ENCODE data around the gene GNAT2. TPM values are rescaled to one million over a fixed set of nuclear protein-coding genes. Genes with fewer than 3 reads are reported as not detected.
A peak's percentile ranks its signal among the peaks of the same experiment; 100 is the strongest.
"Not testable (repeated sequence)": the region's sequence is repeated elsewhere in the genome, so short reads cannot be mapped to it uniquely, and the experiment has no call there.

GNAT2 gene
- total RNA-seq, 4 donors from 2014 or later, result 0.33 TPM; not detected in 3

DNA sequence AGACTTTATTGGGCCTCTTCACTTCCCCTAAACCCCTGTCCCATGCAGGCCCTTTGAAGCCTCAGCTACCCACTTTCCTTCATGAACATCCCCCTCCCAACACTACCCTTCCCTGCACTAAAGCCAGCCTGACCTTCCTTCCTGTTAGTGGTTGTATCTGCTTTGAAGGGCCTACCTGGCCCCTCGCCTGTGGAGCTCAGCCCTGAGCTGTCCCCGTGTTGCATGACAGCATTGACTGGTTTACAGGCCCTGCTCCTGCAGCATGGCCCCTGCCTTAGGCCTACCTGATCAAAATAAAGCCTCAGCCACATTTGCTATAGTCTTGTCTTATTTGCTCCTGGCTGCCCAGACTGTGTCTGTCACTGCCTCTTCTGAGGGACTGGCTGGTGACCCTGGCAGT, 42.0 kb upstream of the GNAT2 start:
- no peaks in the 10 kb centered on the region for H3K27me3 ChIP-seq
- H3K9me3 ChIP-seq, result no peaks in the 10 kb centered on the region
- peak; percentile 81 for DNase-seq (ENCODE audit: extremely low spot score)
- peaks cover 0 to 70% (median 32%) of the 10 kb centered on the region in 4 donors for H3K36me3 ChIP-seq
- no peak overlapping the region for H3K4me3 ChIP-seq
- no peak overlapping the region for H3K27ac ChIP-seq (replicated peaks in 1 of 4)
- no peak for TF ChIP-seq POLR2A (IDR thresholded peaks at IDR 0.05; ENCODE audit: low read depth)
- TF ChIP-seq POLR2AphosphoS5 (IDR thresholded peaks at IDR 0.05), result no peak
- intact Hi-C loops (cut with DNase I), result no loop called here
- WGBS, result 87% methylated on average over 2 of the region's 2 CpGs
- H3K4me1 ChIP-seq, result peaks cover 5 to 17% (median 11%) of the 10 kb centered on the region in 4 donors

DNA sequence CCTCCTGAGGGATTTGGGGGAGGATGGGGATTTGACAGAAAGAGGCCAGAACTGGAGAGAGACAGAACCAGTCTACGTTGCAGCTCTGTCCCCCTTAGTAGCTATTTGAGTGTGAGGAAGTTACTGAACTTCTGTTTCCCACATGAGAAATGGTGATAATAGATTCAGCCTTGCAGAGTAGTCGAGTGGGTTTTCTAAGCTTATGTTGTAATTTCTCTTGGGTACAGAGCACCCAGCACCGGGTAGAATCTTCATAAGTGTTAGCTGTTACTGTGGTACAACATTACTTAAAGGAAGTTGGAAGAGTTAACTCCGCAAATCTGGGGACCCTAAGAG, 41.2 kb upstream of the GNAT2 start:
- H3K9me3 ChIP-seq; H3K27me3 ChIP-seq; intact Hi-C loops (cut with DNase I); H3K27ac ChIP-seq (replicated peaks in 1 of 4); H3K4me3 ChIP-seq; DNase-seq (ENCODE audit: extremely low spot score): not testable (repeated sequence)
- Histone ChIP-seq H3K36me3 (peaks cover 0 to 69% (median 32%) of the 10 kb centered on the region in 4 donors), H3K4me1 (peaks cover 5 to 21% (median 12%) of the 10 kb centered on the region in 4 donors)
- 67% methylated on average over 1 of the region's 4 CpGs for WGBS

DNA sequence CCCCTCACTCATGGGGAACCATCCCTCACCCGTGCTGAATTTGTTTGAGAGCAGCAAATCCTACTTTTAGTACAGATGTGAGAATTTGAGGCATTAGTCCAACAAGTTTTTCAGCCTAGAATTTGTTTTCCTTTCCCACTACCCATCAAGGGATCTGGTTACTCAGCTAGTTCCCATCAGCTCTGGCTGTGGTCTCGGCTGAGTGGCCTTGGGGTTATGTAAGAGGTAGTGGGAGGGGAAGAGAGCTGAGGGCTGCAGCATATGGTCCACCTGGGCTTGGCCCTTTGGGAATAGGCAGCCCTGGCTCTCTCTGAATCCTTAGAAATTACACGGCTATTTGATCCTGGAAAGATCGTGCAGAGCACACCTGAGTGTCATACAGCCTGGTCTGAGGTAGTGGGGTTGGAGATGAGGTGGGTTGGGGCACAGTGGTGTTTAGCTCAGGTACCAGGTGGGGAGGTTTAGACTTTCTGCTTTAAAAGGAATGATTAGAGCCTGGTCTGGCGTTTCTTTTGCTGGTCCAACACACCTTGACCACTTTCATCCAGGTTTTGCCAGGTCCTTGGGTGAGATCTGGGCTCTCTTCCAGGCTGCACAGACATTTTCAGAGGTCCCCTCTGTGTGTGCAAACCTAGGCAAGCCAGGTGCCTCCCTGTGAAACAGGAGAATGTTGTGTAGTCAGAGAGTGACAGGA, 40.7 kb upstream of the GNAT2 start:
- TF ChIP-seq, protein P1, sequence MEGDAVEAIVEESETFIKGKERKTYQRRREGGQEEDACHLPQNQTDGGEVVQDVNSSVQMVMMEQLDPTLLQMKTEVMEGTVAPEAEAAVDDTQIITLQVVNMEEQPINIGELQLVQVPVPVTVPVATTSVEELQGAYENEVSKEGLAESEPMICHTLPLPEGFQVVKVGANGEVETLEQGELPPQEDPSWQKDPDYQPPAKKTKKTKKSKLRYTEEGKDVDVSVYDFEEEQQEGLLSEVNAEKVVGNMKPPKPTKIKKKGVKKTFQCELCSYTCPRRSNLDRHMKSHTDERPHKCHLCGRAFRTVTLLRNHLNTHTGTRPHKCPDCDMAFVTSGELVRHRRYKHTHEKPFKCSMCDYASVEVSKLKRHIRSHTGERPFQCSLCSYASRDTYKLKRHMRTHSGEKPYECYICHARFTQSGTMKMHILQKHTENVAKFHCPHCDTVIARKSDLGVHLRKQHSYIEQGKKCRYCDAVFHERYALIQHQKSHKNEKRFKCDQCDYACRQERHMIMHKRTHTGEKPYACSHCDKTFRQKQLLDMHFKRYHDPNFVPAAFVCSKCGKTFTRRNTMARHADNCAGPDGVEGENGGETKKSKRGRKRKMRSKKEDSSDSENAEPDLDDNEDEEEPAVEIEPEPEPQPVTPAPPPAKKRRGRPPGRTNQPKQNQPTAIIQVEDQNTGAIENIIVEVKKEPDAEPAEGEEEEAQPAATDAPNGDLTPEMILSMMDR (IDR thresholded peaks at IDR 0.05), result no peak
- TF ChIP-seq POLR2A (IDR thresholded peaks at IDR 0.05; ENCODE audit: low read depth) (no peak), POLR2AphosphoS5 (IDR thresholded peaks at IDR 0.05) (no peak), EP300 (IDR thresholded peaks at IDR 0.05) (no peak)
- Histone ChIP-seq H3K27ac (replicated peaks in 1 of 4) (no peak overlapping the region), H3K9me3 (no peaks in the 10 kb centered on the region), H3K36me3 (peaks cover 0 to 64% (median 32%) of the 10 kb centered on the region in 4 donors), H3K27me3 (no peaks in the 10 kb centered on the region), H3K4me1 (peaks cover 9 to 26% (median 16%) of the 10 kb centered on the region in 4 donors), H3K4me3 (no peak overlapping the region)
- WGBS, result 84% methylated on average over 5 of the region's 5 CpGs
- intact Hi-C loops (cut with DNase I), result loop anchor here (10.0 kb wide), 1 partner anchor 255 kb away; the partner anchor contains the start of gene CSF1
- DNase-seq (ENCODE audit: extremely low spot score), result peak; percentile 84

DNA sequence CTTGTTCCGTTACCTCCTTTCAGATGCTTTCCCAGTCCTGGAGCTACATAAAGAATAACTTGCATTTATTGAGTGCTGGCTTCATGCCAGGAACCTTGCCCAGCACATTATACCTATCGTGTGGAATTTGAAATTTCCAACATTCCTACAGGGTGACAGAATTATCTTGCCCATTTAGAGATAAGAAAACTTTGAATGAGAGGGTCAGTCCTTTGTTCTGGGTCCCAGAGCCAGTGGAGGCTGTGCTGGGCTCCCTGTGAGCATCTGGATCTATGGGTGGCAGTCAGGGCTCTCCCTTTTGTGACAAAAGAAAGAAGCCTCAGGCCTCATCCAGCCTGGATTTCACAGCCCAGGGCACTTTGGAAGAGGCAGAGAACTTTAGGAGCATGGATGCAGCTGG, 39.7 kb upstream of the GNAT2 start:
- Histone ChIP-seq H3K9me3 (no peaks in the 10 kb centered on the region), H3K27ac (replicated peaks in 1 of 4) (no peak overlapping the region), H3K36me3 (peaks cover 0 to 58% (median 30%) of the 10 kb centered on the region in 4 donors), H3K4me3 (no peak overlapping the region), H3K27me3 (no peaks in the 10 kb centered on the region), H3K4me1 (peaks cover 17 to 34% (median 25%) of the 10 kb centered on the region in 4 donors)
- DNase-seq (ENCODE audit: extremely low spot score), result peak; percentile 66
- intact Hi-C loops (cut with DNase I), result loop anchor here (10.0 kb wide), 1 partner anchor 256 kb away; the partner anchor contains the start of gene CSF1
- 57% methylated on average over 2 of the region's 2 CpGs for WGBS
- TF ChIP-seq POLR2AphosphoS5 (IDR thresholded peaks at IDR 0.05), result no peak

DNA sequence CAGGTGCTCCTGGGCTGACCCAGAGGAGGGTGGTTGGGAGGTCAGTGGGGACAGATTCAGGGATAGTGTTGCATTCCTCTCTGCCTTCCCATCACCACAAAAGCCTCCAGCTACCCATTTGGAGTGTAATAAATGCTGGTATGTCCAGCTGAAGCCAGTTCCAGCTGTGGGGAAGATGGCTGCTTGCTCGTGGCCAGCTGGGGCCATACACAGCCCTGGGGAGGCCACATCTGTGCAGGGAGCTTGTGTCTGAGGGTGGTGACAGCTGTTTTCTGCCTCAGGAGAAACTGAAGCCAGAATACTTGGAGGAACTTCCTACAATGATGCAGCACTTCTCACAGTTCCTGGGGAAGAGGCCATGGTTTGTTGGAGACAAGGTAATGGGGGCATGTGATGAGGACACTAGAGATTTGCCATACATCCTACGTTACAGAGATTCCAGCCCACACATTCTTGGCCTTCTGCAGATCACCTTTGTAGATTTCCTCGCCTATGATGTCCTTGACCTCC, 39.2 kb upstream of the GNAT2 start:
- H3K4me1 ChIP-seq, result peaks cover 17 to 28% (median 24%) of the 10 kb centered on the region in 4 donors
- intact Hi-C loops (cut with DNase I), result loop anchor here (10.0 kb wide), 1 partner anchor 256 kb away; the partner anchor contains the start of gene CSF1
- WGBS, result 43% methylated on average over 2 of the region's 3 CpGs
- DNase-seq (ENCODE audit: extremely low spot score), result peak; percentile 64
- no peak for TF ChIP-seq POLR2AphosphoS5 (IDR thresholded peaks at IDR 0.05)
- peaks cover 0 to 58% (median 30%) of the 10 kb centered on the region in 4 donors for H3K36me3 ChIP-seq
- H3K27me3 ChIP-seq, result no peaks in the 10 kb centered on the region
- H3K4me3 ChIP-seq, result no peak overlapping the region
- H3K27ac ChIP-seq (replicated peaks in 1 of 4), result no peak overlapping the region
- no peaks in the 10 kb centered on the region for H3K9me3 ChIP-seq

DNA sequence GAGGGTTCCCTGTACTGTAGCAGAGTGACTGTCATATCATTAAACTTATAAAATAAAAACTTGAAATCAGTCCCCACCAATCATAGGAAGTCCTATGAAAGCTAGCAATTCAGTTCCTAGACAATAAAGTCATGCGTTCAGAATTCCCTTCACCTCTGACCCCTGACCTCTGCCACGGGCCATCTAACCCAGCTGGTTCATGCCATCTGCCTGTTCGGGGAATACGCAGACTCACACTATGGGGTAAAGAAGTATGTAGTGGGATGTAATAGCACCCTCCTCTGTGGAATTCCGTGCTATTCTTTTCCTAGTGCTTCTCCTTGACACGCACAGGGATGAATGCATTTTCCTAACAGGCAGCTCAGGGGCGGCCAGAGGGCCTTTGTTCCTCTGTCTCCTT, 38.6 kb upstream of the GNAT2 start:
- Histone ChIP-seq H3K4me1 (peaks cover 17 to 28% (median 23%) of the 10 kb centered on the region in 4 donors), H3K4me3 (no peak overlapping the region), H3K27me3 (no peaks in the 10 kb centered on the region), H3K9me3 (no peaks in the 10 kb centered on the region), H3K36me3 (peaks cover 0 to 55% (median 30%) of the 10 kb centered on the region in 4 donors), H3K27ac (replicated peaks in 1 of 4) (peak overlapping the region in 1 of 4 donors; percentile 84)
- TF ChIP-seq POLR2AphosphoS5 (IDR thresholded peaks at IDR 0.05), result no peak
- TF ChIP-seq POLR2A (IDR thresholded peaks at IDR 0.05; ENCODE audit: low read depth), result no peak
- no peak for TF ChIP-seq EP300 (IDR thresholded peaks at IDR 0.05)
- TF ChIP-seq, protein P1 (IDR thresholded peaks at IDR 0.05), result no peak
- WGBS, result 80% methylated on average over 7 of the region's 7 CpGs
- intact Hi-C loops (cut with DNase I), result loop anchor here (10.0 kb wide), 1 partner anchor 257 kb away; the partner anchor contains the start of gene CSF1
- peak; percentile 60 for DNase-seq (ENCODE audit: extremely low spot score)
